CD4-positive, CD25-positive, alpha-beta regulatory T cell (primary cell): ENCODE data around the gene TP73. TPM values are rescaled to one million over a fixed set of nuclear protein-coding genes. Genes with fewer than 3 reads are reported as not detected.

Experiments
- ATAC-seq, 2 donors: fragments of 150-1000 bp; cut with Tn5 transposase; one replicate each; pipeline ENCODE4 v1.10.0; 2021; ENCODE audit warnings: low read depth in 2 of 2, moderate number of reproducible peaks in 2 of 2, moderate library complexity in 1 of 2
- DNase-seq, 3 donors: peaks; one replicate each; pipeline versions ENCODE4 v3.0.0 to v3.0.0-alpha.2; 2012 to 2022; ENCODE audit warnings: mixed read lengths in 1 of 3
- H3K27ac ChIP-seq: one replicate; pipeline ENCODE4 v1.7.0; 2013; ENCODE audit warnings: mild to moderate bottlenecking, low read length; ENCODE audit not compliant: insufficient read depth, poor library complexity, severe bottlenecking
- H3K27me3 ChIP-seq: one replicate; pipeline ENCODE4 v1.7.0; 2013; ENCODE audit warnings: low read length; ENCODE audit not compliant: control insufficient read depth, insufficient read depth
- H3K36me3 ChIP-seq: one replicate; pipeline ENCODE4 v1.7.0; 2013; ENCODE audit warnings: mild to moderate bottlenecking, low read length, moderate library complexity; ENCODE audit not compliant: control insufficient read depth, insufficient read depth
- H3K4me1 ChIP-seq: 2 replicates; pipeline ENCODE4 v1.7.0; 2013; ENCODE audit warnings: mild to moderate bottlenecking, low read length; ENCODE audit not compliant: insufficient read depth, control insufficient read depth, poor library complexity, severe bottlenecking
- H3K4me3 ChIP-seq: one replicate; pipeline ENCODE4 v1.7.0; 2013; ENCODE audit warnings: low read depth, mild to moderate bottlenecking, low read length, moderate library complexity
- H3K9me3 ChIP-seq, 2 experiments: 1 replicate in 1 of 2; 2 replicates in 1 of 2; pipeline ENCODE4 v1.7.0; 2013; ENCODE audit warnings: low read length in 2 of 2, mild to moderate bottlenecking in 1 of 2, moderate library complexity in 1 of 2; ENCODE audit not compliant: control insufficient read depth in 2 of 2
- H3K27ac Mint-ChIP-seq, 3 donors: one replicate each; pipeline ENCODE4 v1.8.0; 2020 to 2022; ENCODE audit warnings: mild to moderate bottlenecking in 3 of 3, mixed read lengths in 3 of 3, moderate library complexity in 2 of 3
- H3K27me3 Mint-ChIP-seq: one replicate; pipeline ENCODE4 v1.8.0; 2022; ENCODE audit warnings: mild to moderate bottlenecking, mixed read lengths
- H3K36me3 Mint-ChIP-seq: one replicate; pipeline ENCODE4 v1.8.0; 2020; ENCODE audit warnings: mixed read lengths
- H3K4me1 Mint-ChIP-seq, 4 donors: one replicate each; pipeline ENCODE4 v1.8.0; 2020 to 2022; ENCODE audit warnings: mixed read lengths in 4 of 4, mild to moderate bottlenecking in 1 of 4
- H3K4me3 Mint-ChIP-seq, 4 donors: one replicate each; pipeline ENCODE4 v1.8.0; 2020 to 2022; ENCODE audit warnings: mild to moderate bottlenecking in 4 of 4, mixed read lengths in 4 of 4, moderate library complexity in 3 of 4
- H3K9me3 Mint-ChIP-seq, 7 donors: one replicate each; pipeline ENCODE4 v1.8.0; 2020 to 2022; ENCODE audit warnings: mixed read lengths in 7 of 7, mild to moderate bottlenecking in 3 of 7, moderate library complexity in 2 of 7
- polyA plus RNA-seq, 4 donors: library from polyadenylated mRNA; unstranded; fragments of 300-500 nt; fragmentation: Illumina TruSeq; gene quantifications; one replicate each; pipeline ENCODE4 v1.2.3, GENCODE V29; 2021
- total RNA-seq: library from RNA; stranded (reverse); gene quantifications from one replicate; pipeline ENCODE4 v1.2.3, GENCODE V29; 2022

Gene TP73
- total and polyA plus RNA-seq, 5 donors from 2014 or later: 0.08 to 0.12 TPM; not detected in 3

DNA sequence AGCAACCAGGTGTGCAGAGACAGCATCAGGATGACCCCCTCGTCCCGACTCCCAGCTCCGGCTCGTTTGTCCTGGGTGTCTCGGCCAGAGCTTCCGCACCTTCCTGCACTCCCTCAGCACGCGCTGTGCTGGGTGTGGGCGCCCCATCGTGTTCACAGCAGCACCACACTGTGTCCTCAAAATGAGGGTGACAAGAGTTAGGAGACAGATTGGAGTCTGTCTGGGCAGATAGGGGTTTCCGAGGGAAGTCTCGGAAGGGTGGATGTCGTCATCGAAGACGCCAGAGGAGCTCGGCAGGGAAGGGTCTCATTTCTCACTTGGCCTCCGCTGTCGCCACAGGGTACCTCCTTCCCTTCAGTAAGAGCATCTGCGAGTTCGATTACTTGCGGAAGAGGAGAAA is 104.1 kb downstream of the TP73 start:
- Mint-ChIP-seq H3K36me3 (no peaks in the 10 kb centered on the region), H3K27me3 (peaks cover 17% of the 10 kb centered on the region)
- no peak for DNase-seq

DNA sequence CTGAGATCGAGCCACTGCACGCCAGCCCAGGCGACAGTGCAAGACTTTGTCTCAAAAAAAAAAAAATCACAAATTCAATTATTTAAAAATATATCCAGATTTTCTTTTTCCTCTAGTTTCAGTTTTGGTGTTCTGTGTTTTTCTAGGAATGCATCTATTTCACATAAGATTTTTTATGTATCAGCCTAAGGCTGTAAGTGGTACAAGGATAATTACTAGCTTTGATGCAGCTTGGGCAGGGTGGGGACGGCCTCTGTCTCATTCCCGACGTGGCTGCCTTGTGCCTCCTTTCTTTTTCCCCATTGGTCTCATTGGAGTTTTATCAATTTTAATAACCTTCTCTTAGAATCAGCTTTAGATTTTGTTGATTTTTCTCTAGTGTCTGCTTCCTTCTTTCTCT is 106.8 kb downstream of the TP73 start:
- ATAC-seq (no peak), DNase-seq (no peak)
- H3K4me1 Mint-ChIP-seq: no peaks in the 10 kb centered on the region
- peaks cover 0 to 3% (median 0%) of the 10 kb centered on the region in 7 donors for H3K9me3 Mint-ChIP-seq
- no peaks in the 10 kb centered on the region for H3K9me3 ChIP-seq
- no peaks in the 10 kb centered on the region for H3K36me3 ChIP-seq
- no peaks in the 10 kb centered on the region for H3K4me1 ChIP-seq
- no peak overlapping the region for H3K4me3 Mint-ChIP-seq
- no peaks in the 10 kb centered on the region for H3K36me3 Mint-ChIP-seq
- H3K27ac Mint-ChIP-seq: no peak overlapping the region
- peaks cover 13% of the 10 kb centered on the region for H3K27me3 Mint-ChIP-seq
- H3K27ac ChIP-seq: no peak overlapping the region
- H3K4me3 ChIP-seq: no peak overlapping the region
- peaks cover 4% of the 10 kb centered on the region for H3K27me3 ChIP-seq

More for the DNA sequence above, 104.1 kb downstream of the TP73 start:
- no peaks in the 10 kb centered on the region for H3K4me1 ChIP-seq
- no peak overlapping the region for H3K4me3 ChIP-seq
- H3K27me3 ChIP-seq: peaks cover 4% of the 10 kb centered on the region
- peaks cover 0 to 3% (median 0%) of the 10 kb centered on the region in 7 donors for H3K9me3 Mint-ChIP-seq
- H3K27ac Mint-ChIP-seq: no peak overlapping the region
- no peak overlapping the region for H3K27ac ChIP-seq
- no peak overlapping the region for H3K4me3 Mint-ChIP-seq
- H3K9me3 ChIP-seq: no peaks in the 10 kb centered on the region
- no peaks in the 10 kb centered on the region for H3K36me3 ChIP-seq
- H3K4me1 Mint-ChIP-seq: no peaks in the 10 kb centered on the region
- ATAC-seq: no peak

DNA sequence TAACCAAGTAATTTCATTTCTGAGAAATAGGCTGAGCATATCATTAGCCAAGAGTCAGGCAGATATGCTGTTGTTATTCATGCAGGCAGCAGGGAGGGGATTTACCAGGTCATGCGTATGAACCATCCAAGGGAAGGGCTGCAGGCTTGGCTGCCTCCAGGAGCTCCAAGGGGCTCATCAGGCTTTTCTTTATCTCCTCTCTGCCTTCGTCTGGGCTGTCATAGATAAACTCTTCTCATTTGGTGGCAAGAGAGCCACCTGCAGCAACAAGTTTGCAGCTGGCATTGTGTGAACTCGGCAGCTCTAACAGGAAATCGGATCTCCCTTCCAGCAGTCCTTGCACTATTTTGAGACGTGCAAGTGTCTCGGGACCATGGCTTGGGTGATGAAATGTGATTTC is 107.5 kb downstream of the TP73 start:
- Mint-ChIP-seq H3K36me3 (no peaks in the 10 kb centered on the region), H3K27ac (no peak overlapping the region), H3K27me3 (peaks cover 13% of the 10 kb centered on the region), H3K4me1 (no peaks in the 10 kb centered on the region), H3K4me3 (no peak overlapping the region), H3K9me3 (peaks cover 0 to 3% (median 0%) of the 10 kb centered on the region in 7 donors)
- no peak for DNase-seq
- Histone ChIP-seq H3K4me1 (no peaks in the 10 kb centered on the region), H3K4me3 (no peak overlapping the region), H3K36me3 (no peaks in the 10 kb centered on the region), H3K27ac (no peak overlapping the region), H3K27me3 (peaks cover 4% of the 10 kb centered on the region), H3K9me3 (no peaks in the 10 kb centered on the region)
- no peak for ATAC-seq

DNA sequence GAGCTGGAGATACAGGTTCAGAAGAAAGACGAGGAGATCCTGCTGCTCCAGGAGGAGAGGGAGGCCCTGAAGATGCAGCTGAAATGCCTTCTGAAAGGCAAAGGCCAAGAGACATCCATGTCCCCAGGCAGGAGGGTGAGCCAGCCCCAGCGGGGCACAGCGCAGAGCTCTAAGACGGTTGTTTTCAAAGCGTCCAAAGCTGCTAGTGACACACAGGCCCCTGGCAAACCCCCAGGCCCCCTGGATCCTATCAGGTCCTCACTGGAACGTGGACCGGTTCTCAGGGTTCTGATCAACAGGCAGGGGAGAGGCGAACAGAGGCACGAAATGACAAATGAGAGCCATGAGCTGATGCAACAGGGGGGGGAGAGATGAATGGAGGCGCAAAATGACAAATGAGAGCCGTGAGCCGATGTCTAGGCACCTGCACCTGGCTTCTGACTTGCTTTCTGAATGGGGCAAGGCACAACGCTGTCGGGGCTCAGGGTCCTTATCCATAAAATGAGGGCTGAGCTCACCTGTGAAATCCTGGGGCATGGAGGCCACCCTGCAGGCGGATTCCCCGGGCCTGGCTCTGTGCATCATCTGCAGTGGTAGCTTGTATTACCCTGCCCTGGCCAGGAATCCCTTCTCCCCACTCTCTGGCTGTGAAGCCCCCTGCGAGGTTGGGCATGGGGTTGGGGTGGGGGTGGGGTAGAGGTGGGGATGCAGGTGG is 109.1 kb downstream of the TP73 start:
- no peak for ATAC-seq
- no peak for DNase-seq

DNA sequence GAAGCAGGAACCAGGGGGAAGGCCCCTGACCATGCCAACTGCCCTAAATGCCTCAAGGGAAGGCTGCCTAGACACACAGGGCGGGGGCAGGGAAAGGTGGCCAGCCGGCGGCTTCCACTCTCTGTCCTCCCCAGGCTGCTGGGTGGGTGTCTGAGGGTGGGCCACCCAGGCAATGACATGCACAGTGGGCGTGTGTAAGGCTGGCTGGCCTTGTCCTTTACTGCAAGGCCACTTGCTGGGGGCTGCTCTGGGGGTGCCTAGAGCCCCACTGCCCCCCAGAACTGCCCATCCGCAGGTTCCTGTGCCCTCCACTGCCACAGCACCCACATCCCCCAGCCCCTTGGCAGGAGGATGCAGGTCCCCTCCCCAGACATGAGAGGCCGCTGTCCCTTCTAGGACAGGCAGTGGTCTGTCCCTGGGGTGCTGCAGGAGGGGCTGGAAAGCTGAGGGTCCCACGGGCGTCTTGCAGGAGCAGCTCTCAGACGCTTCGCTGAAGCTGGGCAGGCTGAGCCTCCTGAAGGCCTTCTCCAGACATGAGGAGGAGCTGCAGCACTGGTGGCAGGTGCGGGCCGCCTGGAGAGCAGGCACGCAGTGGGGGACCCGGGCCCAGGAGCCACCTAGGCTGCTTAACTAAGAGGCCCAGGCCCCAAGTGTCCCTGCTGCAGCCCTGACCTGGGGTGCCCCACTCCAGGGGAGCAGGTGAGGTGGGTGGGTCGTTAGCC is 110.0 kb downstream of the TP73 start:
- peaks cover 13% of the 10 kb centered on the region for H3K27me3 Mint-ChIP-seq
- DNase-seq: no peak

More for the DNA sequence above, 109.1 kb downstream of the TP73 start:
- peak overlapping the region in 2 of 3 donors; percentile 35 to 74 for H3K27ac Mint-ChIP-seq
- peaks cover 13% of the 10 kb centered on the region for H3K27me3 Mint-ChIP-seq
- Histone ChIP-seq H3K27me3 (peaks cover 4% of the 10 kb centered on the region), H3K4me3 (no peak overlapping the region), H3K4me1 (no peaks in the 10 kb centered on the region), H3K9me3 (no peaks in the 10 kb centered on the region), H3K27ac (no peak overlapping the region), H3K36me3 (no peaks in the 10 kb centered on the region)
- peaks cover 0 to 3% (median 1%) of the 10 kb centered on the region in 7 donors for H3K9me3 Mint-ChIP-seq
- no peaks in the 10 kb centered on the region for H3K36me3 Mint-ChIP-seq
- no peak overlapping the region for H3K4me3 Mint-ChIP-seq
- H3K4me1 Mint-ChIP-seq: no peaks in the 10 kb centered on the region

DNA sequence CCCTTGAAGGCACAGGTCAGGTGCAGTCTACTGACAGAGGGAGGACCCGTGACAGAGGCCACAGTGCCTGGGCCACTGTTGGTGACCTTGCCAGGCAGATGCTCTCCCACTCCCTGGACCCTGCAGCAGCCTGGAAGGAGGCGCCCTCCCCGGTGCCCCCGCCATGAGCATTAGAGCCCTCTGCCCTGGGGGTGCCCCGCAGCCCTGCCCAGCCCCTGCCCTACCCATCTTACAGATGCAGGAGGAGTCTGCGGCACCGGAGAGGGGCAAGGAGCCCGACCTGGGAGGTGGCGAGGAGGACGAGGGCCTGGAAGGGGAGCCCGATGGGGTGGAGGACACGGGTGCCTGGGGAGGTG is 110.5 kb downstream of the TP73 start:
- Mint-ChIP-seq H3K4me3 (no peak overlapping the region), H3K9me3 (peaks cover 0 to 3% (median 0%) of the 10 kb centered on the region in 7 donors), H3K27me3 (peaks cover 17% of the 10 kb centered on the region), H3K27ac (no peak overlapping the region), H3K4me1 (no peaks in the 10 kb centered on the region), H3K36me3 (no peaks in the 10 kb centered on the region)
- no peak for ATAC-seq
- Histone ChIP-seq H3K27me3 (peaks cover 4% of the 10 kb centered on the region), H3K9me3 (no peaks in the 10 kb centered on the region), H3K27ac (no peak overlapping the region), H3K4me3 (no peak overlapping the region), H3K36me3 (no peaks in the 10 kb centered on the region), H3K4me1 (no peaks in the 10 kb centered on the region)
- DNase-seq: no peak

More for the DNA sequence above, 110.0 kb downstream of the TP73 start:
- Histone ChIP-seq H3K4me1 (no peaks in the 10 kb centered on the region), H3K27me3 (peaks cover 4% of the 10 kb centered on the region), H3K4me3 (no peak overlapping the region), H3K9me3 (no peaks in the 10 kb centered on the region), H3K36me3 (no peaks in the 10 kb centered on the region), H3K27ac (no peak overlapping the region)
- Mint-ChIP-seq H3K36me3 (no peaks in the 10 kb centered on the region), H3K9me3 (peaks cover 0 to 3% (median 0%) of the 10 kb centered on the region in 7 donors), H3K27ac (no peak overlapping the region), H3K4me3 (no peak overlapping the region), H3K4me1 (no peaks in the 10 kb centered on the region)
- ATAC-seq: no peak

DNA sequence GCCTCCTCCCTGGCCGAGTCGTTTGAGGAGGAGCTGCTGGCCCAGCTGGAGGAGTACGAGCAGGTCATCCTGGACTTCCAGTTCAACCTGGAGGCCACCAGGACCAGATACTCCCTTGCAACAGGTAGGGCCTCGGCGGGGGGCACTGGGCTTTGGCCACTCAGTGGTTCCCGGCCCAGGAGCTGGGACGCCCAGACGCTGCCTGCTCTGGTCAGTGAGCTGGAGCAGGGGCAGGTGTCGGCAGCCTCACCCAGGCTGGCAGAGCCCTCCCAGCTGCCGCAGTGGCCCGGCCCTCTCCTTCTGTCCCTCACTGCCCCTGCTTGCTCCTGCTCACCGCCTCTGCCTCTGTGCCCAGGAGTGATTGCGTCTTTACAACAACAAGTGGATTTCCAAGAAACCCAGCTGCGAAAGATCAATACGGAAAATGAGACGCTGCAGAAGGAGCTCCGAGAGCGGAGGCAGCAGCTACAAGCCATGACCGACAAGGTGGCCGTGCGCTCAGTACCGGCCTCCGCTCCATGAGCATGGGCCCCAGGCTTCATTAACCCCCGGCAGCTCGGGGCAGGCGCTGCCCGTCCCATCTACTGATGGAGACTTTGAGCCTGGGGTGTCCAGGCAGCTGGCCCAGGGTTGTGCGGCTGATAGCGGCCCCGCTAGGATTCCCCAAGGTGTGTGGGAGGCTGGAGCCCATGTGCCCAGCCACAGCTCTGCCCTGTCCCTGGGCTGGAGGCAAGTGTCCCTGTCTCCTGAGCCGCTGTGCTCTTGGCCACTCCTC is 111.2 kb downstream of the TP73 start:
- no peaks in the 10 kb centered on the region for H3K36me3 Mint-ChIP-seq
- H3K9me3 Mint-ChIP-seq: peaks cover 0 to 3% (median 0%) of the 10 kb centered on the region in 7 donors
- Histone ChIP-seq H3K9me3 (no peaks in the 10 kb centered on the region), H3K4me3 (no peak overlapping the region), H3K27ac (no peak overlapping the region), H3K36me3 (no peaks in the 10 kb centered on the region), H3K4me1 (no peaks in the 10 kb centered on the region), H3K27me3 (peaks cover 4% of the 10 kb centered on the region)
- no peak overlapping the region for H3K4me3 Mint-ChIP-seq
- DNase-seq (no peak), ATAC-seq (no peak)
- no peaks in the 10 kb centered on the region for H3K4me1 Mint-ChIP-seq
- no peak overlapping the region for H3K27ac Mint-ChIP-seq
- peaks cover 17% of the 10 kb centered on the region for H3K27me3 Mint-ChIP-seq
